ENCODE measurements around the gene HIKESHI.

The HIKESHI gene

GRCh38 chr11:86380295-86381059 is 78.4 kb downstream of the HIKESHI start:
- no peak for DNase-seq

GRCh38 chr11:86383041-86383955 is 81.3 kb downstream of the HIKESHI start:
- no peak for DNase-seq

GRCh38 chr11:86386283-86386682 is 84.2 kb downstream of the HIKESHI start:
- DNase-seq: no peak

GRCh38 chr11:86386746-86387145 is 84.7 kb downstream of the HIKESHI start:
- no peak for DNase-seq

- no peak for DNase-seq
Observed at GRCh38 chr11:86388198-86388597, 86.2 kb downstream of the HIKESHI start.

- DNase-seq: no peak
Observed at GRCh38 chr11:86390487-86390886, 88.4 kb downstream of the HIKESHI start.

GRCh38 chr11:86395061-86395551 is 93.1 kb downstream of the HIKESHI start:
- DNase-seq: no peak

All from femur (tissue), 1 donor.